ENCODE measurements around the gene CFAP43.

CFAP43 gene

DNA sequence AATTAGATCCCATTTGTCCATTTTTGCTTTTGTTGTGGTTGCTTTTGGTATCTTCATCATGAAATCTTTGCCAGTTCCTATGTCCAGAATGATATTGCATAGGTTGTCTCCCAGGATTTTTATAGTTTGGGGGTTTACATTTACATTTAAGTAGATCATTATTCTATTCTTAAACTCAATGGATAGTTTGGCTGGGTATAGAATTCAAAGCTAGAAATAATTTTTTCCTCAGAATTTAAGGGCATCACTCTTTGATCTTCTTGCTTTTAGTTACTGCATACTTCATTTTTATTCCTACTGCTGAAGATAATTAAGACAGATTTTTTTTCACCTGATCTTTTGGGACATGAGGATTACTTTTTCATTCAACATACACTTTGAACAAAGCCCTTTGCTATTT is 80.4 kb downstream of the CFAP43 start:
- no peaks in the 10 kb centered on the region for H3K27me3 ChIP-seq (ENCODE audit: insufficient read depth, low read depth)
- no peak for TF ChIP-seq CTCF (conservative IDR thresholded peaks at IDR 0.05; ENCODE audit: low read depth, low read length)
- H3K4me2 ChIP-seq = no peak overlapping the region
- H3K4me1 ChIP-seq (ENCODE audit: low read depth, poor library complexity, severe bottlenecking) = no peaks in the 10 kb centered on the region
- H4K20me1 ChIP-seq (ENCODE audit: insufficient read depth) = no peaks in the 10 kb centered on the region
- no peaks in the 10 kb centered on the region for H3K36me3 ChIP-seq (ENCODE audit: insufficient read depth)
- no peak overlapping the region for H2AFZ ChIP-seq (ENCODE audit: low read depth)
- H3K79me2 ChIP-seq (ENCODE audit: insufficient read depth, low read depth) = no peaks in the 10 kb centered on the region
- no peak overlapping the region for H3K27ac ChIP-seq
- no peak overlapping the region for H3K4me3 ChIP-seq (IDR thresholded peaks at IDR 0.05; ENCODE audit: insufficient read depth, low read depth, low read length)
- H3K9ac ChIP-seq = no peak overlapping the region

- H3K79me2 ChIP-seq (ENCODE audit: insufficient read depth, low read depth) = no peaks in the 10 kb centered on the region
- H3K9ac ChIP-seq = no peak overlapping the region
- no peak for TF ChIP-seq CTCF (conservative IDR thresholded peaks at IDR 0.05; ENCODE audit: low read depth, low read length)
- no peaks in the 10 kb centered on the region for H3K36me3 ChIP-seq (ENCODE audit: insufficient read depth)
- no peak overlapping the region for H3K4me3 ChIP-seq (IDR thresholded peaks at IDR 0.05; ENCODE audit: insufficient read depth, low read depth, low read length)
- H3K4me2 ChIP-seq = no peak overlapping the region
- no peaks in the 10 kb centered on the region for H4K20me1 ChIP-seq (ENCODE audit: insufficient read depth)
- H3K27me3 ChIP-seq (ENCODE audit: insufficient read depth, low read depth) = no peaks in the 10 kb centered on the region
- no peaks in the 10 kb centered on the region for H3K4me1 ChIP-seq (ENCODE audit: low read depth, poor library complexity, severe bottlenecking)
- H3K27ac ChIP-seq = no peak overlapping the region
- H2AFZ ChIP-seq (ENCODE audit: low read depth) = no peak overlapping the region
Observed at GRCh38 chr10:104150139-104150538, 82.0 kb downstream of the CFAP43 start.

DNA sequence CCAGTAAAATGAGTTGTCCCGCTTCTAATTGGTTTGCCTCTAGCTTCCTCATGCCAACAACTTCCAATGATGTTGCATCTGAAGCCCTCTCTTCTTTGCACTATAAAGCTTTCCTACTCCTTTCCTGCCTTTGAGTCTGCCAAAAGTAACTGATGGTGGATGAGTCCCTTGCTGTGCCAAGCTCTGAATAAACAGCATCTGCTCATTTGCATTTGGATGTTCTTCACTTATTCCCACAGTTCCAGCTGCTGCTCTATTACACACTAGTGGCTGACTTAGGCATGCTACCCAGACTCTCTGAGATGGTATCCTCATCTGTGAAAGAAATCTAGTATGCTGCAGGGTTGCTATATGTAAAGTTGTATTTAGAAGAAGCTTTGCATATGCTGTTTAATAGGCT is 85.3 kb downstream of the CFAP43 start:
- H3K27me3 ChIP-seq (ENCODE audit: insufficient read depth, low read depth) = no peaks in the 10 kb centered on the region
- H3K4me2 ChIP-seq = no peak overlapping the region
- H3K4me3 ChIP-seq (IDR thresholded peaks at IDR 0.05; ENCODE audit: insufficient read depth, low read depth, low read length) = no peak overlapping the region
- H3K27ac ChIP-seq = no peak overlapping the region
- H3K79me2 ChIP-seq (ENCODE audit: insufficient read depth, low read depth) = no peaks in the 10 kb centered on the region
- no peak overlapping the region for H2AFZ ChIP-seq (ENCODE audit: low read depth)
- TF ChIP-seq CTCF (conservative IDR thresholded peaks at IDR 0.05; ENCODE audit: low read depth, low read length) = no peak
- no peaks in the 10 kb centered on the region for H3K4me1 ChIP-seq (ENCODE audit: low read depth, poor library complexity, severe bottlenecking)
- no peak overlapping the region for H3K9ac ChIP-seq
- no peaks in the 10 kb centered on the region for H4K20me1 ChIP-seq (ENCODE audit: insufficient read depth)
- no peaks in the 10 kb centered on the region for H3K36me3 ChIP-seq (ENCODE audit: insufficient read depth)

DNA sequence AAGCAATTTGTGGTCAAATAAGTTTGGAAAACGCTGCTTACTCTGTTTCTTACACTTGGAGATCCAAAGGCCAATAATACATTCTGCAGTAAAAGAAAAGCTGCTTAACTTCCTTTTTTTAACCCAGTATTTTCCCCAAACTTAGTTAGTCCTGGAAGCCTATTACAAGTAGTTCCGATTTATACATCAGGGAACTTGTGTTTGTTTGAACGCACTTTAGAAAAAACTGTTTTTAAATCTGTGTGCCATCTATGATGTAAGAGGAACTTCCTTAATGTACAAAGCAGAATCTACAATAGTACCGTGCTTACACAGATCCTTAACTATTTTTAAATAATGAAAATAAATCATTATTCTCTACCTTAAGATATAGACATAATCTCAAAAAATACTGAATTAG is 87.2 kb downstream of the CFAP43 start:
- Histone ChIP-seq H2AFZ (ENCODE audit: low read depth) (no peak overlapping the region), H3K9ac (no peak overlapping the region), H3K79me2 (ENCODE audit: insufficient read depth, low read depth) (no peaks in the 10 kb centered on the region), H3K27ac (no peak overlapping the region), H3K4me2 (no peak overlapping the region), H4K20me1 (ENCODE audit: insufficient read depth) (no peaks in the 10 kb centered on the region), H3K4me1 (ENCODE audit: low read depth, poor library complexity, severe bottlenecking) (no peaks in the 10 kb centered on the region), H3K27me3 (ENCODE audit: insufficient read depth, low read depth) (no peaks in the 10 kb centered on the region), H3K4me3 (IDR thresholded peaks at IDR 0.05; ENCODE audit: insufficient read depth, low read depth, low read length) (no peak overlapping the region), H3K36me3 (ENCODE audit: insufficient read depth) (no peaks in the 10 kb centered on the region)
- no peak for TF ChIP-seq CTCF (conservative IDR thresholded peaks at IDR 0.05; ENCODE audit: low read depth, low read length)

DNA sequence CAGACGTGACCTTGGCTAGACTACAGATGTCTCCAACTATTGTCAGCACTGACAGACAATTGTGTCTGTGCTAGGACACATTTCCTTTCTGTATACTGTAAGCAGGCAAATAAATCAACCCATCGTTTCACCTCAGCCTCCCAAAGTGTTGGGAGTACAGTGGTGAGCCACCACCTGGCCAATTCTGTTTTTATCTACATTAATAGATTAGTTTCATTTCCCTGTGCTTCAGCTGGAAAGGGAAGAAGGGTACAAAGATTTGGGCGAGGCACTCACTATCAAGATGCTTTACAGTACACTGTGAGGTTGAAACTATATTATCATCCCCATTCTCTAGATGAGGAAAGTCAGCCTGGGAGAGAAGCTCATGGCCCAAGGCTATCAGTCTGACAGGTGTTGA is 88.3 kb downstream of the CFAP43 start:
- no peak for TF ChIP-seq CTCF (conservative IDR thresholded peaks at IDR 0.05; ENCODE audit: low read depth, low read length)
- no peak overlapping the region for H3K9ac ChIP-seq

More for the DNA sequence above, 88.3 kb downstream of the CFAP43 start:
- Histone ChIP-seq H3K27me3 (ENCODE audit: insufficient read depth, low read depth) (no peaks in the 10 kb centered on the region), H2AFZ (ENCODE audit: low read depth) (no peak overlapping the region), H3K36me3 (ENCODE audit: insufficient read depth) (no peaks in the 10 kb centered on the region), H3K27ac (no peak overlapping the region), H4K20me1 (ENCODE audit: insufficient read depth) (no peaks in the 10 kb centered on the region), H3K4me2 (no peak overlapping the region), H3K4me1 (ENCODE audit: low read depth, poor library complexity, severe bottlenecking) (no peaks in the 10 kb centered on the region), H3K79me2 (ENCODE audit: insufficient read depth, low read depth) (no peaks in the 10 kb centered on the region), H3K4me3 (IDR thresholded peaks at IDR 0.05; ENCODE audit: insufficient read depth, low read depth, low read length) (no peak overlapping the region)

Data from KMS-11 (cell line).